ENCODE results near the gene KLHL28.

Gene KLHL28

GRCh38 chr14:44942436-44942835, 19.3 kb downstream of the KLHL28 start:
- H3K27ac Mint-ChIP-seq: no peak overlapping the region

GRCh38 chr14:44941591-44941990, 20.2 kb downstream of the KLHL28 start:
- peaks cover 16% of the 10 kb centered on the region for H3K4me1 Mint-ChIP-seq (ENCODE audit: low read depth)
- H3K9me3 Mint-ChIP-seq: peaks cover 14% of the 10 kb centered on the region
- H3K36me3 Mint-ChIP-seq (ENCODE audit: low read depth): peaks cover 76% of the 10 kb centered on the region
- no peak overlapping the region for H3K4me3 Mint-ChIP-seq
- H3K27me3 Mint-ChIP-seq: no peaks in the 10 kb centered on the region
- peak overlapping the region; percentile 13 for H3K27ac Mint-ChIP-seq

More at GRCh38 chr14:44942436-44942835, 19.3 kb downstream of the KLHL28 start:
- Mint-ChIP-seq H3K27me3 (no peaks in the 10 kb centered on the region), H3K4me3 (no peak overlapping the region), H3K4me1 (ENCODE audit: low read depth) (peaks cover 17% of the 10 kb centered on the region), H3K36me3 (ENCODE audit: low read depth) (peaks cover 79% of the 10 kb centered on the region), H3K9me3 (peaks cover 19% of the 10 kb centered on the region)

- Mint-ChIP-seq H3K36me3 (ENCODE audit: low read depth) (peaks cover 81% of the 10 kb centered on the region), H3K27me3 (no peaks in the 10 kb centered on the region), H3K4me1 (ENCODE audit: low read depth) (peaks cover 15% of the 10 kb centered on the region), H3K9me3 (peaks cover 14% of the 10 kb centered on the region), H3K4me3 (no peak overlapping the region), H3K27ac (peak overlapping the region; percentile 23)
These were observed 20.8 kb downstream of the KLHL28 start for GRCh38 chr14:44940944-44941343.

GRCh38 chr14:44940211-44940610, 21.5 kb downstream of the KLHL28 start:
- Mint-ChIP-seq H3K4me3 (no peak overlapping the region), H3K36me3 (ENCODE audit: low read depth) (peaks cover 74% of the 10 kb centered on the region), H3K9me3 (peaks cover 14% of the 10 kb centered on the region), H3K4me1 (ENCODE audit: low read depth) (peaks cover 15% of the 10 kb centered on the region), H3K27ac (no peak overlapping the region), H3K27me3 (no peaks in the 10 kb centered on the region)

GRCh38 chr14:44937547-44937946, 24.2 kb downstream of the KLHL28 start:
- no peak overlapping the region for H3K27ac Mint-ChIP-seq
- no peaks in the 10 kb centered on the region for H3K27me3 Mint-ChIP-seq
- no peak overlapping the region for H3K4me3 Mint-ChIP-seq
- H3K9me3 Mint-ChIP-seq: peaks cover 14% of the 10 kb centered on the region
- peaks cover 23% of the 10 kb centered on the region for H3K4me1 Mint-ChIP-seq (ENCODE audit: low read depth)
- peaks cover 73% of the 10 kb centered on the region for H3K36me3 Mint-ChIP-seq (ENCODE audit: low read depth)

GRCh38 chr14:44935155-44935554, 26.6 kb downstream of the KLHL28 start:
- H3K27ac Mint-ChIP-seq: no peak overlapping the region
- no peaks in the 10 kb centered on the region for H3K27me3 Mint-ChIP-seq
- peaks cover 58% of the 10 kb centered on the region for H3K36me3 Mint-ChIP-seq (ENCODE audit: low read depth)
- H3K4me3 Mint-ChIP-seq: no peak overlapping the region
- peaks cover 8% of the 10 kb centered on the region for H3K9me3 Mint-ChIP-seq
- H3K4me1 Mint-ChIP-seq (ENCODE audit: low read depth): peaks cover 11% of the 10 kb centered on the region

- no peaks in the 10 kb centered on the region for H3K9me3 Mint-ChIP-seq
- H3K36me3 Mint-ChIP-seq (ENCODE audit: low read depth): peaks cover 17% of the 10 kb centered on the region
- H3K4me1 Mint-ChIP-seq (ENCODE audit: low read depth): no peaks in the 10 kb centered on the region
- H3K27ac Mint-ChIP-seq: no peak overlapping the region
- H3K27me3 Mint-ChIP-seq: no peaks in the 10 kb centered on the region
- peak overlapping the region; percentile 20 for H3K4me3 Mint-ChIP-seq
These were observed 33.0 kb downstream of the KLHL28 start for GRCh38 chr14:44928793-44929192.

- H3K4me3 Mint-ChIP-seq: no peak overlapping the region
- peaks cover 3% of the 10 kb centered on the region for H3K4me1 Mint-ChIP-seq (ENCODE audit: low read depth)
- H3K27me3 Mint-ChIP-seq: peaks cover 25% of the 10 kb centered on the region
- no peaks in the 10 kb centered on the region for H3K36me3 Mint-ChIP-seq (ENCODE audit: low read depth)
- H3K9me3 Mint-ChIP-seq: peaks cover 4% of the 10 kb centered on the region
- H3K27ac Mint-ChIP-seq: no peak overlapping the region
These were observed 46.9 kb downstream of the KLHL28 start for GRCh38 chr14:44914849-44915248.

- H3K4me3 Mint-ChIP-seq: peak overlapping the region; percentile 35
- peaks cover 28% of the 10 kb centered on the region for H3K27me3 Mint-ChIP-seq
- peaks cover 4% of the 10 kb centered on the region for H3K9me3 Mint-ChIP-seq
- no peak overlapping the region for H3K27ac Mint-ChIP-seq
- H3K4me1 Mint-ChIP-seq (ENCODE audit: low read depth): peaks cover 3% of the 10 kb centered on the region
- no peaks in the 10 kb centered on the region for H3K36me3 Mint-ChIP-seq (ENCODE audit: low read depth)
These were observed 49.5 kb downstream of the KLHL28 start for GRCh38 chr14:44912041-44912869.

- Mint-ChIP-seq H3K36me3 (ENCODE audit: low read depth) (no peaks in the 10 kb centered on the region), H3K27me3 (peaks cover 28% of the 10 kb centered on the region), H3K4me3 (no peak overlapping the region), H3K4me1 (ENCODE audit: low read depth) (peaks cover 3% of the 10 kb centered on the region), H3K9me3 (peaks cover 4% of the 10 kb centered on the region), H3K27ac (no peak overlapping the region)
These were observed 50.9 kb downstream of the KLHL28 start for GRCh38 chr14:44910821-44911220.

GRCh38 chr14:44901696-44902095, 60.1 kb downstream of the KLHL28 start:
- no peaks in the 10 kb centered on the region for H3K9me3 Mint-ChIP-seq
- H3K27ac Mint-ChIP-seq: no peak overlapping the region
- no peak overlapping the region for H3K4me3 Mint-ChIP-seq
- no peaks in the 10 kb centered on the region for H3K27me3 Mint-ChIP-seq
- H3K36me3 Mint-ChIP-seq (ENCODE audit: low read depth): peaks cover 3% of the 10 kb centered on the region
- peaks cover 11% of the 10 kb centered on the region for H3K4me1 Mint-ChIP-seq (ENCODE audit: low read depth)

GRCh38 chr14:44898551-44898950, 63.2 kb downstream of the KLHL28 start:
- H3K27me3 Mint-ChIP-seq: no peaks in the 10 kb centered on the region
- no peaks in the 10 kb centered on the region for H3K9me3 Mint-ChIP-seq
- H3K27ac Mint-ChIP-seq: no peak overlapping the region
- H3K4me3 Mint-ChIP-seq: peak overlapping the region; percentile 84
- peaks cover 11% of the 10 kb centered on the region for H3K4me1 Mint-ChIP-seq (ENCODE audit: low read depth)
- H3K36me3 Mint-ChIP-seq (ENCODE audit: low read depth): no peaks in the 10 kb centered on the region

- peak overlapping the region; percentile 81 for H3K27ac Mint-ChIP-seq
- H3K4me1 Mint-ChIP-seq (ENCODE audit: low read depth): peaks cover 13% of the 10 kb centered on the region
- peak overlapping the region; percentile 84 for H3K4me3 Mint-ChIP-seq
- no peaks in the 10 kb centered on the region for H3K9me3 Mint-ChIP-seq
- no peaks in the 10 kb centered on the region for H3K36me3 Mint-ChIP-seq (ENCODE audit: low read depth)
- H3K27me3 Mint-ChIP-seq: no peaks in the 10 kb centered on the region
These were observed 63.9 kb downstream of the KLHL28 start for GRCh38 chr14:44897845-44898151.

- H3K4me3 Mint-ChIP-seq: peak overlapping the region; percentile 84
- no peaks in the 10 kb centered on the region for H3K36me3 Mint-ChIP-seq (ENCODE audit: low read depth)
- peaks cover under 1% of the 10 kb centered on the region for H3K9me3 Mint-ChIP-seq
- peaks cover 18% of the 10 kb centered on the region for H3K4me1 Mint-ChIP-seq (ENCODE audit: low read depth)
- H3K27me3 Mint-ChIP-seq: no peaks in the 10 kb centered on the region
- peak overlapping the region; percentile 81 for H3K27ac Mint-ChIP-seq
These were observed 64.5 kb downstream of the KLHL28 start for GRCh38 chr14:44897041-44897844.

GRCh38 chr14:44896275-44897040, 65.3 kb downstream of the KLHL28 start:
- Mint-ChIP-seq H3K4me3 (peak overlapping the region; percentile 84), H3K9me3 (peaks cover 6% of the 10 kb centered on the region), H3K27ac (peak overlapping the region; percentile 81), H3K4me1 (ENCODE audit: low read depth) (peaks cover 25% of the 10 kb centered on the region), H3K27me3 (no peaks in the 10 kb centered on the region), H3K36me3 (ENCODE audit: low read depth) (no peaks in the 10 kb centered on the region)
